Heart right ventricle (tissue), 16 donors: Measurements from ENCODE around the gene LOXHD1. TPM values are rescaled to one million over a fixed set of nuclear protein-coding genes. Genes with fewer than 3 reads are reported as not detected.

Experiments used
- ATAC-seq, 8 donors: fragments of 200-7000 bp; cut with Tn5 transposase; one replicate each; pipeline ENCODE4 v1.9.1; 2020; ENCODE audit warnings: mild to moderate bottlenecking in 8 of 8, moderate library complexity in 8 of 8, moderate number of reproducible peaks in 1 of 8
- DNase-seq, 2 donors: peaks; one replicate each; pipeline ENCODE4 v3.0.0-alpha.2; 2020
- H3K27ac ChIP-seq, 10 donors: fragments of 200-600 bp; sonication (generic) in 2 of 10; one replicate each; pipeline versions ENCODE4 v1.5.0 to v1.8.0; 2020 to 2022; ENCODE audit warnings: mild to moderate bottlenecking in 3 of 10
- H3K27me3 ChIP-seq, 7 donors: fragments of 200-600 bp; one replicate each; pipeline ENCODE4 v1.8.0; 2021 to 2022; ENCODE audit warnings: mild to moderate bottlenecking in 2 of 7
- H3K36me3 ChIP-seq, 9 donors: fragments of 200-600 bp; sonication (generic) in 1 of 9; one replicate each; pipeline versions ENCODE4 v1.5.0 to v1.8.0; 2020 to 2022; ENCODE audit warnings: mild to moderate bottlenecking in 2 of 9
- H3K4me1 ChIP-seq, 9 donors: fragments of 200-600 bp; sonication (generic) in 1 of 9; one replicate each; pipeline versions ENCODE4 v1.5.0 to v1.8.0; 2020 to 2022; ENCODE audit warnings: mild to moderate bottlenecking in 4 of 9
- H3K4me3 ChIP-seq, 10 donors: fragments of 200-600 bp; sonication (generic) in 2 of 10; one replicate each; pipeline versions ENCODE4 v1.5.0 to v1.8.0; 2020 to 2022; ENCODE audit warnings: mild to moderate bottlenecking in 7 of 10, moderate library complexity in 2 of 10
- H3K9me3 ChIP-seq, 11 donors: fragments of 200-600 bp in 10 of 11; sonication (generic) in 2 of 11; one replicate each; pipeline versions ENCODE4 v1.5.0 to v1.8.0; 2013 to 2022; ENCODE audit warnings: mild to moderate bottlenecking in 2 of 11, control low read depth in 1 of 11, moderate library complexity in 1 of 11
- CTCF ChIP-seq, 9 donors: fragments of 200-600 bp; sonication (generic) in 2 of 9; IDR thresholded peaks; one replicate each; pipeline versions ENCODE4 v1.5.0 to v1.8.0; 2021 to 2022; ENCODE audit warnings: antibody characterized with exemption in 9 of 9, mild to moderate bottlenecking in 5 of 9, moderate library complexity in 1 of 9
- WGBS, 2 donors: extraction: QIAGEN DNeasy Blood & Tissue Kit; methylation state at CpG; one replicate each; pipeline ENCODE4 v1.1.7; 2013; ENCODE audit warnings: inconsistent platforms in 1 of 2; 5-methylcytosine and 5-hydroxymethylcytosine counted together
- intact Hi-C, 10 donors: fragments of 100-400 bp; cut with DNase I; formaldehyde crosslinking; loops; one replicate each; pipeline versions ENCODE4 v1.11.1 to v1.14.2; 2022
- polyA plus RNA-seq, 2 donors: library from polyadenylated mRNA; stranded (reverse); fragments of 200-250 nt; gene quantifications; one replicate each; pipeline ENCODE4 v1.2.3, GENCODE V29; 2013
- total RNA-seq, 10 donors: library from RNA; stranded (reverse); fragmentation: NEBNext Ultra II Directional in 3 of 10; extraction: Animal tissue kit (Norgen Biotek cat#: 25700) in 3 of 10; gene quantifications; one replicate each; pipeline versions ENCODE4 v1.2.1 to v1.2.4, GENCODE V29; 2021 to 2023
- donor health status: Arrhythmogenic right ventricular cardiomyopathy.
- donor health status: ischemic (EF 13 %, LVEDD 7.1; RV severe dilation, severe dysfunction).
- donor health status: healthy with polysubstance abuse.
- donor health status: DM: no; HTN: yes; CAD: no.
- donor health status: DM: no; HTN: no; CAD: no.
- donor health status: ischemic (EF 25% LVEDD 6.9; RV normal size, moderate dysfunction).
- donor health status: ischemic (EF 25% LVEDD 5.7; RV mildly dilated, moderate dysfunction).
- donor health status: healthy.
- donor health status: DM: yes; HTN: yes; CAD: no.
- donor health status: Ischemic cardiomyopathy.
- donor health status: ischemic (EF 35%, LVEDD 5.7; RV mildly dilated, moderate dysfunction).
- donor health status: nonischemic (EF 11% LVEDD 7.7; RV severe dilation, severe dysfunction).
- donor health status: DM: yes; HTN: yes; CAD: no.
- donor health status: PGD.
- donor health status: ischemic (EF 29% LVEDD 5.4; RV normal size, mild dysfunction).
- donor health status: nonischemic (EF 23%, LVEDD 6.1; RV moderate dilation, normal function).

Gene LOXHD1
- total and polyA plus RNA-seq, 12 donors, result 0.15 to 1.9 (median 0.88) TPM

GRCh38 chr18:46518438-46518837, 138.6 kb downstream of the LOXHD1 start:
- TF ChIP-seq CTCF (IDR thresholded peaks at IDR 0.05), result peak; percentile 28 to 63 (median 54)
- 29 to 48% methylated on average over 6 of the region's 6 CpGs for WGBS, 2 donors
- peak; percentile 34 to 45 for DNase-seq
- no peak overlapping the region for H3K4me3 ChIP-seq
- H3K27me3 ChIP-seq, result no peaks in the 10 kb centered on the region
- peaks cover 0 to 3% (median 0%) of the 10 kb centered on the region in 9 donors for H3K36me3 ChIP-seq
- no peaks in the 10 kb centered on the region for H3K4me1 ChIP-seq
- intact Hi-C loops, result loop anchor here in 7 of 10 donors (1.0 to 5.0 kb wide), 5 partner anchors 126 to 346 kb away; no protein-coding TSS in a partner anchor
- peaks cover 0 to 7% (median 0%) of the 10 kb centered on the region in 11 donors for H3K9me3 ChIP-seq
- no peak overlapping the region for H3K27ac ChIP-seq
- ATAC-seq, result peak; percentile 77 to 93 (median 86)

GRCh38 chr18:46516555-46516954, 140.5 kb downstream of the LOXHD1 start:
- ATAC-seq (no peak), DNase-seq (no peak)
- no peak overlapping the region for H3K4me3 ChIP-seq
- H3K9me3 ChIP-seq, result peaks cover 0 to 7% (median 0%) of the 10 kb centered on the region in 11 donors
- peaks cover 0 to 5% (median 0%) of the 10 kb centered on the region in 9 donors for H3K36me3 ChIP-seq
- no peaks in the 10 kb centered on the region for H3K27me3 ChIP-seq
- intact Hi-C loops, result loop anchor here in 4 of 10 donors (5.0 kb wide), 2 partner anchors 124 to 234 kb away; no protein-coding TSS in a partner anchor
- no peak for TF ChIP-seq CTCF (IDR thresholded peaks at IDR 0.05)
- no peak overlapping the region for H3K27ac ChIP-seq
- H3K4me1 ChIP-seq, result no peaks in the 10 kb centered on the region

DNA sequence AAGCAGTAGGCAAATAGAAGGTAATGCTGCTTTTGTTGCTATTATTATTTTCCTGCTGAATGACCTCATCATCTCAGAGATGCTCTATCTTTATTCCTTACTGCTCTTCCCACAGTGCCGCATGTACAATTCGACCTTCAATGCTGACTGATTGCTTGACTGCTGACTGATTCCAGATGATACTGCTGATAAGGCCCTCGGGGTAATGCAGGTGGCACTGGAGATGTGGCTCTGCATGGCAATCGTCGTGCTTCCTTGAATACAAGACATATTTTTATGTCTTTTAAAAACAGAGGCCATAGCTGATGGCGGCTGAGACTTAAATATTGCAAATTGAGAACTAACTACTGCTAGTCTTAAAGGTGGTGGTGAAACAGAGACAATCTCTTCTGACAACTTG, 146.6 kb downstream of the LOXHD1 start:
- no peak for DNase-seq
- intact Hi-C loops, result no loop called here
- WGBS, 2 donors, result 61 to 73% methylated on average over 6 of the region's 6 CpGs

DNA sequence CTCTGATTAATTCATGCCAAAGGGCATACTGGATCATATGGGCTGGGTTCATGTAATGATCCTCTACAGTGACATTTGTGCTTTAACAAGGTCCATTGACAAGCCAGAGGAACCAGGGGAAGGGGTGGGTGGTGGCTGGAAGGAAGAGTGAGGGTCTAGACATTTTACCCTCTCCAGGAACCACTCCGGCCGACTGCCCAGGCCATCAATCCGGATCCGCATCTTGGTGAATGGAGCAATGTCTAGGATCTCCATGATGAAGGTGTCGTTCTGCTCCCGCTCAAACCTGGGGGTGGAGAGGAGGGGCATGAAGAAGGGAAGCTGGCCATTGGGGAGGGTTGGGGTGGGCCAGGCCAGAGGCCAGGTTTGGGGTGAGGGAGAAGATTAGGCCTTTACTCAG, 147.5 kb downstream of the LOXHD1 start:
- Histone ChIP-seq H3K36me3 (peaks cover 0 to 5% (median 0%) of the 10 kb centered on the region in 9 donors), H3K4me1 (no peaks in the 10 kb centered on the region), H3K9me3 (peaks cover 0 to 7% (median 0%) of the 10 kb centered on the region in 11 donors), H3K27me3 (no peaks in the 10 kb centered on the region), H3K27ac (no peak overlapping the region), H3K4me3 (no peak overlapping the region)
- intact Hi-C loops, result no loop called here
- DNase-seq, result no peak
- WGBS, 2 donors, result 87 to 94% methylated on average over 6 of the region's 6 CpGs
- ATAC-seq, result no peak
- no peak for TF ChIP-seq CTCF (IDR thresholded peaks at IDR 0.05)

More for the DNA sequence above, 146.6 kb downstream of the LOXHD1 start:
- Histone ChIP-seq H3K4me1 (no peaks in the 10 kb centered on the region), H3K4me3 (no peak overlapping the region), H3K27ac (no peak overlapping the region), H3K27me3 (no peaks in the 10 kb centered on the region), H3K9me3 (peaks cover 0 to 7% (median 0%) of the 10 kb centered on the region in 11 donors), H3K36me3 (peaks cover 0 to 5% (median 0%) of the 10 kb centered on the region in 9 donors)
- no peak for TF ChIP-seq CTCF (IDR thresholded peaks at IDR 0.05)
- no peak for ATAC-seq
